Activated CD8-positive, alpha-beta T cell treated with anti-CD3 and anti-CD28 coated beads, Interleukin-2, amount 10 ng/mL, durations not matched to agents 7 days and 5 days (primary cell): ENCODE measurements around the gene TNFRSF14. TPM values are rescaled to one million over a fixed set of nuclear protein-coding genes. Genes with fewer than 3 reads are reported as not detected.
A peak's percentile ranks its signal among the peaks of the same experiment; 100 is the strongest.

Experiments
- ATAC-seq: fragments of 150-1000 bp; cut with Tn5 transposase; one replicate; pipeline ENCODE4 v1.10.0; 2021; ENCODE audit warnings: moderate library complexity
- CTCF ChIA-PET: fragments of 350-600 bp; sonication (Branson Sonifier 250); formaldehyde crosslinking; loops from one replicate; lab custom pipeline; 2021; ENCODE audit warnings: antibody characterized with exemption; lab: Charles Lee
- POLR2A ChIA-PET: fragments of 350-600 bp; sonication (Branson Sonifier 250); formaldehyde crosslinking; loops from one replicate; lab custom pipeline; 2021; ENCODE audit warnings: antibody characterized with exemption; lab: Charles Lee
- DNase-seq: peaks from one replicate; pipeline ENCODE4 v3.0.0-alpha.2; 2020
- H3K27ac Mint-ChIP-seq: one replicate; pipeline ENCODE4 v1.8.0; 2021; ENCODE audit warnings: mild to moderate bottlenecking, mixed read lengths
- H3K27me3 Mint-ChIP-seq: one replicate; pipeline ENCODE4 v1.8.0; 2021; ENCODE audit warnings: low read depth, mixed read lengths
- H3K36me3 Mint-ChIP-seq: one replicate; pipeline ENCODE4 v1.8.0; 2021; ENCODE audit warnings: low read depth, mixed read lengths
- H3K4me1 Mint-ChIP-seq: one replicate; pipeline ENCODE4 v1.8.0; 2021; ENCODE audit warnings: low read depth, mixed read lengths
- H3K4me3 Mint-ChIP-seq: one replicate; pipeline ENCODE4 v1.8.0; 2021; ENCODE audit warnings: mild to moderate bottlenecking, mixed read lengths
- H3K9me3 Mint-ChIP-seq: one replicate; pipeline ENCODE4 v1.8.0; 2022; ENCODE audit warnings: mixed read lengths; ENCODE audit not compliant: insufficient read depth
- total RNA-seq, 2 experiments: library from RNA; stranded (reverse); gene quantifications; one replicate each; pipeline ENCODE4 v1.2.3, GENCODE V29; 2021

The TNFRSF14 gene
- 10 to 100 TPM; 85.8 to 86.5 TPM for total RNA-seq

DNA sequence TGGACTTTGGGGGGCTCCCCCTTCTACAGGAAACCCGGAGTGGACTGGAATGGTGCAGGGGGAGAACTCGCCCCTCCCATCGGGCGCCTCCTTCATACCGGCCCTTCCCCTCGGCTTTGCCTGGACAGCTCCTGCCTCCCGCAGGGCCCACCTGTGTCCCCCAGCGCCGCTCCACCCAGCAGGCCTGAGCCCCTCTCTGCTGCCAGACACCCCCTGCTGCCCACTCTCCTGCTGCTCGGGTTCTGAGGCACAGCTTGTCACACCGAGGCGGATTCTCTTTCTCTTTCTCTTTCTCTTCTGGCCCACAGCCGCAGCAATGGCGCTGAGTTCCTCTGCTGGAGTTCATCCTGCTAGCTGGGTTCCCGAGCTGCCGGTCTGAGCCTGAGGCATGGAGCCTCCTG, at the start of gene TNFRSF14:
TNFRSF14 (plus strand) TSS at position 95 of the 401 bp plus-strand sequence; CDS start at position 389, 294 bp downstream.
- Mint-ChIP-seq H3K4me1 (peaks cover 46% of the 10 kb centered on the region), H3K27me3 (no peaks in the 10 kb centered on the region), H3K36me3 (peaks cover 25% of the 10 kb centered on the region), H3K9me3 (no peaks in the 10 kb centered on the region), H3K27ac (peak within 1 kb of the TSS; percentile 98), H3K4me3 (peak within 1 kb of the TSS; percentile 97)
- peak; percentile 77 for ATAC-seq
- POLR2A ChIA-PET, result interaction anchor here (0.8 to 4.9 kb wide), 16 partner anchors 9 to 361 kb away, joined by 3 to 130 read pairs (median 5); partner anchors contain the start of genes FAAP20, MORN1, PANK4 and PRXL2B
- peak; percentile 90 for DNase-seq
- CTCF ChIA-PET, result interaction anchor here (1.0 to 3.8 kb wide), 11 partner anchors 9 to 362 kb away, joined by 3 to 42 read pairs (median 6); partner anchors contain the start of genes FAAP20, PANK4 and PRXL2B

DNA sequence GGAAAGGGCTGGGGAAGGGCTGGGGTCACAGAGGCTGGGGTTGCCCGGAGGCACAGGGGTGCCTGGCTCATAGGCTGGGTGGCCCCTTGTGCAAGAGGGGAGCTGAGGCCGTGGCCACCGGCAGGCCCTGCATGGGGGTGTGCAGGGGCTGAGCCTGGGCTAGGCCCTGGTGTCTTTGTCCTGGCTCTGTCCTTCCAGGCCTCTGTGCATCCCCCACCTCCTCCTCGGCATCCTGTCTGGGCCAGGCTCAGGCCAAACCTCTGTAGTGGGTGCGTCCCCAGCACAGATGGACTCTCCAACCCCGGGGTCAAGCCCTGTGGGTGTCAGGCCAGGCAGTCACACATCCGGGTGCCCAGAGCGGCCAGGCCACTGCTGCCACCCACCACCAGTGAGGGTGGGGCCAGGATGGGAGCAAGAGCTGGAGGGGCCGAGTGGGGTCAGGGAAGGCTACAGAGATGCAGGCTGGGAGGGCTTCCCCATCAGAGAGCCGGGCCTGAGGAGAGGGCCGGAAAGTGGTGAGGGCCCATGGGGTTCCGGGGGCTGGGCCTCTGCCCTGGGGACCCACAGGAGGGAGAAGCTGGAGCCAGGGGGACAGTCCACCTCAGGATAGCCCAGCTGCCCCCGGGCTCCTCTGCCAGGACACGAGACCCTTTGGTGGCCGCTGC, 49.1 kb upstream of the TNFRSF14 start:
- CTCF ChIA-PET, result interaction anchor here (1.1 kb wide), 1 partner anchor 92 kb away, joined by 4 read pairs; no protein-coding TSS in a partner anchor
- no peak overlapping the region for H3K27ac Mint-ChIP-seq

DNA sequence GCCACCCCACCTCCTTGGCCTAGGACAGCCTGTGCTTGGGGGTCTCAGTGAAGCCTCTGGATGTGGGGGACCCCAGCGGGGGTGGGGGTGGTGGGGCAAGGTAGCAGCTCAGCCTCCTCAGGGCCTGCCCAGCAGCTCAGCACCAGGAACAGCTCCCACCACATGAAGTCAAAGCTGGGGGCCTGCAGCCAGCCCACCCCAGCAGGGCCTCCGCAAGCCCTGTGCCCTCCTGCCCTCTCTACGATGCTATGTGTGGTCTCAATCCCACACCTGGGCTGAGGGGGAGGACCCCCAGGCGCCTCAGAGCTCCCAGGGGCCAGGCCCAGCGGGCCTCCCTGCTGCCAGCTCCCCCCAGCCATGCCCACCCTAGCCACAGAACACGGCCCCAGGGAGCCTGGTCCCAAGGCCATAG, 48.4 kb upstream of the TNFRSF14 start:
- peaks cover 15% of the 10 kb centered on the region for H3K36me3 Mint-ChIP-seq
- ATAC-seq, result no peak
- H3K4me1 Mint-ChIP-seq, result no peaks in the 10 kb centered on the region
- ChIA-PET POLR2A (interaction anchor here (1.0 kb wide), 1 partner anchor 13 kb away, joined by 5 read pairs; no protein-coding TSS in a partner anchor), CTCF (no interaction called here)
- no peaks in the 10 kb centered on the region for H3K9me3 Mint-ChIP-seq
- no peaks in the 10 kb centered on the region for H3K27me3 Mint-ChIP-seq
- no peak overlapping the region for H3K4me3 Mint-ChIP-seq
- no peak overlapping the region for H3K27ac Mint-ChIP-seq
- no peak for DNase-seq

More for the DNA sequence above, 49.1 kb upstream of the TNFRSF14 start:
- no peak overlapping the region for H3K4me3 Mint-ChIP-seq
- DNase-seq (no peak), ATAC-seq (no peak)
- no peaks in the 10 kb centered on the region for H3K9me3 Mint-ChIP-seq
- H3K27me3 Mint-ChIP-seq, result no peaks in the 10 kb centered on the region
- POLR2A ChIA-PET, result interaction anchor here (1.0 kb wide), 1 partner anchor 12 kb away, joined by 5 read pairs; no protein-coding TSS in a partner anchor
- H3K4me1 Mint-ChIP-seq, result no peaks in the 10 kb centered on the region
- peaks cover 15% of the 10 kb centered on the region for H3K36me3 Mint-ChIP-seq

DNA sequence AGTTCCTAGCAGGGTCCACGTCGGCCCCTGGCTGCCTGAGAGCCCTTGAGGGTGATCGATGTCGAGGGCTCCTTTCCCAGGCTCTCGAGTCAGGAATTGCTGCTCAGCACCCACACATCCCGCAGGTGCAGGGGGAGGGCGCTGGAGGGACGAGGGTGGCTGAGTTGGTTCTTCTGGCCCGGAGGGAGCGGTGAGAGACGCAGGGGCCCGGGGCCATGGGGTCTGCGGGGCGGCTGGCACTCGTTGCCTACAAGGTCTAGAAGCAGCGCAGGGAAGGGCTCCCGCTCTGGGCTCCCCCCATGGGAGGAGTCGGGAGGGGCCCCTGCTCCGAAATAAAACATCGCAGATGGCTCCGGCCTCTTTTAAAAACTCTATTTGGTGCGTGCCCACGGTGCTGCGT, 48.0 kb upstream of the TNFRSF14 start:
- Mint-ChIP-seq H3K9me3 (no peaks in the 10 kb centered on the region), H3K4me3 (no peak overlapping the region), H3K27ac (no peak overlapping the region), H3K4me1 (no peaks in the 10 kb centered on the region), H3K27me3 (no peaks in the 10 kb centered on the region), H3K36me3 (peaks cover 15% of the 10 kb centered on the region)
- ATAC-seq (no peak), DNase-seq (no peak)
- ChIA-PET CTCF (no interaction called here), POLR2A (interaction anchor here (1.0 kb wide), 1 partner anchor 14 kb away, joined by 5 read pairs; no protein-coding TSS in a partner anchor)

DNA sequence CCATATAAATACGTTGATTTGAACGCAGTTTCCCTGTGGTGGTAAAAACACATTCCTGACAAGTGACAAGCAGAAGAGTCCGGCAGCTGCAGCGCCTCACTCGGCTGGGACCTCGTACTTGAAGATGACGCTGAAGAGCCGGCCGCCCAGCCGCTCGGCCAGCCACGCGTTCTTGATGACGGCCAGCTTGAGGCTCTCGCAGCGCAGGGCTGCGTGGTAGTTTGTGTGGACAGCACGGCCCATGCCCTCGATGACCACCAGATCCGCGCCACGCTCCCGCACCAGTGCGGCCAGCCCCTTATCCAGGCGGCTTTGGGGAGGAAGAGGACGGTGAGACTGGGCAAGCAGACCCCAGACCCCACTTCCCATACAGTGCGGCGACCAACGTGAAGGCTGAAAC, 47.4 kb upstream of the TNFRSF14 start:
- Mint-ChIP-seq H3K4me1 (no peaks in the 10 kb centered on the region), H3K9me3 (no peaks in the 10 kb centered on the region), H3K4me3 (no peak overlapping the region), H3K27me3 (no peaks in the 10 kb centered on the region), H3K36me3 (peaks cover 19% of the 10 kb centered on the region), H3K27ac (no peak overlapping the region)
- POLR2A ChIA-PET, result no interaction called here
- ATAC-seq, result no peak
- CTCF ChIA-PET, result no interaction called here
- no peak for DNase-seq

DNA sequence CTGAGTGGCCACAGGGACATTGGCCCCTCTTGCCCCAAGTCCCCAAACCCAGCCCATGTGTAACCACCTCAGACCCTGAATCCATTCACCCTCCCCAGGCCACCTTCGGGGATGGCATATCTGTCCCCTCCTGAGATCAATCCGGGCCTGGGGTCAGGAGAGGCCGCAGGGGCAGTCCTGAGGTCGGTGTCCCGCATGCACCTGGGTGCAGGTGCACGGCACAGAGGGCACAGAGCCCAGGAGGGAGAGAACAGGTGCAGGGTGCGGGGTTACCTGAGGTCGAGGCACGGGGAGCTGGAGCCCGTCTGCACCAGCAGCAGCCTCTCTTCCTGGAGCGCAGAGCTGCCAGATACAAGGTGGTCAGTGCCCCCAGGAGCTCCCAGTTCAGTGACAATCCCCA, 46.6 kb upstream of the TNFRSF14 start:
- H3K4me1 Mint-ChIP-seq, result no peaks in the 10 kb centered on the region
- no peak for ATAC-seq
- no peaks in the 10 kb centered on the region for H3K9me3 Mint-ChIP-seq
- H3K36me3 Mint-ChIP-seq, result peaks cover 20% of the 10 kb centered on the region
- DNase-seq, result no peak
- ChIA-PET CTCF (no interaction called here), POLR2A (interaction anchor here (1.4 kb wide), 1 partner anchor 15 kb away, joined by 4 read pairs; no protein-coding TSS in a partner anchor)
- no peak overlapping the region for H3K4me3 Mint-ChIP-seq
- no peaks in the 10 kb centered on the region for H3K27me3 Mint-ChIP-seq
- no peak overlapping the region for H3K27ac Mint-ChIP-seq

DNA sequence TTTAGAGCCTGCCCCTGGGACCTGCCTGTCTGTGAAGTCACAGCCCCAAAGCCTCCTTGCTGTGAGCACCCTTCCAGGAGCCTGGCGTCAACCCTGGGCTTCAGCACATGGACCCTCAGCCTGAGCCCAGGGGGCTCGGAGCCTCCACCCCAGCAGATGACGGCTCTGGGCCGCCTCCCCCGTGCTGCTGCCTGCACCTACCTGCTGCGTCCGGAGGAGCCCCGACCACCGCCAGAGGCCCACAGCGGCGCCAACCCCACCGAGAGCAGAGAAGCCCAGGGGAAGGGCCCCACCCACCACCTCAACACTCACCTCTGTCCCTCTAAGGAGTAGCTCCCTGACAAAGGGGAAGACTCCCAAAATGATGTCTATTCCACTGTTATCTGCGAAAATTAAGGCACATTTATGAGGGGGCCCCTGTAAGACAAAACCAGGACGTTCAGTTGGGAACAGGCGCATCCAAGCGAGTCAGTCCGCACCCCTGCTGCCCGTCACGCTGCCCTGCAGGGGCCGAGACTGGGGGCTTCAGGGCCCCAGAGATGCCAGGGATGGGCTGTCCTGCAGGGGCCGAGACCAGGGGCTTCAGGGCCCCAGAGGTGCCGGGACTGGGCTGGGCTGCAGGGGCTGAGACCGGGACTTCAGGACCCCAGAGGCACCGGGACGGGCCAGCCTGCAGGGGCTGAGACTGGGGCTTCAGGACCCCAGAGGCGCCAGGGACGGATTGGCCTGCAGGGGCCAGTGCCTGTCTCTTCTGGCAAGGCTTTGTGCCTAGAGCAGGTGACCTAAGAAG, 45.6 kb upstream of the TNFRSF14 start:
- Mint-ChIP-seq H3K27me3 (no peaks in the 10 kb centered on the region), H3K36me3 (peaks cover 24% of the 10 kb centered on the region), H3K27ac (no peak overlapping the region), H3K4me1 (no peaks in the 10 kb centered on the region), H3K4me3 (no peak overlapping the region), H3K9me3 (no peaks in the 10 kb centered on the region)
- CTCF ChIA-PET, result no interaction called here
- POLR2A ChIA-PET, result interaction anchor here (1.4 kb wide), 1 partner anchor 14 kb away, joined by 4 read pairs; no protein-coding TSS in a partner anchor
- ATAC-seq (no peak), DNase-seq (no peak)

DNA sequence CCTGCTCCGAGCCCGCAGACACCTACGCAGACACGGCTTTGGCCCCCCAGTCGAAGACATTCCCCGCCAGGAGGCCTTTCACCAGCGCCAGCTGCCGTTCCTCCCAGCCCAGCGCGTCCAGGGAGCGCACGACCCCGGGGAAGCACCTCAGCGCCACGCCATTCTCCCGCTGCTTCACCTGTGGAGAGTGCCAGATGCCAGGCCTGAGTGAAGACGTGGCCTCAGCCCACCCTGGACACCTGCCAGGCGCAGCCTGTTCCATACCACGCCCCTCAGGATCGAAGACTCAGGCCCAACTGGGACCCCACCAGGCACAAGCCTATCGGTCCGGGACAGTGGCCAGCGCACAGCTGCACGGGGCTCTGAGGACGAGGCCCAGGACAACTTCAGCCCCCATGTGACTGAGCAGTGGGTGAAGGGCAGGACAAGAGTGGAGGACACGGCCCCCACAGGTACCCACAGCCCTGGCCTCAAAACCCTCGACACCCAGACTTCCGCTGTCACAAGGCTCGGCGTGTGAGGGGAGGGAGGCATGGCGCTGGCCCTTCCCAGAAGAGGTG, 43.2 kb upstream of the TNFRSF14 start:
- H3K9me3 Mint-ChIP-seq, result no peaks in the 10 kb centered on the region
- ATAC-seq (no peak), DNase-seq (no peak)
- H3K4me3 Mint-ChIP-seq, result no peak overlapping the region
- CTCF ChIA-PET, result no interaction called here
- no peaks in the 10 kb centered on the region for H3K4me1 Mint-ChIP-seq
- POLR2A ChIA-PET, result no interaction called here
- no peaks in the 10 kb centered on the region for H3K27me3 Mint-ChIP-seq
- peaks cover 30% of the 10 kb centered on the region for H3K36me3 Mint-ChIP-seq
- peak overlapping the region; percentile 55 for H3K27ac Mint-ChIP-seq

DNA sequence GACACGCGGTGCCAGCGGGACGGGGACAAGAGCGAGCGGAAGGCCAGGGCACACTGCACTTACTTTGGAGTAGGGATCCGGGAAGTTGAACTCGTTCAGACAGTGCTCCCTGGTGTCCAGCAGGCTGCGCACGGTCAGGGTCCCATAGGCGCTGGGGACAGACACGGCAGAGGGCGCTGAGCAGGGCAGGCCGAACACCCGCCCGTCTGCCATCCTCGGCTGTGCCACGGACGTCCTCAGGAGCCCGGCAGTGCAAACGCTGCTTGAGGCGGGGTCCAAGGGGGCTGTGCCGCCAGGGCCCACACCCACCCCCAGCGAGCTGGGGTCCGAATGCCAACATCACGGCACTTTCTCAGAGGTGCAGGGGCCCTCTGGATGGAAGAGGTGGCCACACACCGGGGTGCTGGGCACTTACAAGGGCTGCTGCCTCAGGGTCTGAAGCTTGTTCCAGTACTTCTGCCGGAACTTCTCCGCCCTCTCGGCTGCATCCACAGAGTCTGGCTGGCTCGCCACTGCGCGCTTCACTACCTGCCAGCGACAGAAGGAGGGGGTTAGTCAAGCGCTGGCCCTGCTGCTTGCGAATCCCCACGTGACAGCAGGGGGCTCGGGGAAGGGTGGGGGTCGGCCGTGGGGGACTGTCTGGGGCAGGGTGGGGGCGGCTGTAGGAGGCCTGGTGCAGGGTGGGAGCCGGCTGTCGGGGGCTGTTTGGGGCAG, 42.1 kb upstream of the TNFRSF14 start:
- Mint-ChIP-seq H3K9me3 (no peaks in the 10 kb centered on the region), H3K27me3 (no peaks in the 10 kb centered on the region), H3K4me3 (no peak overlapping the region), H3K4me1 (no peaks in the 10 kb centered on the region), H3K36me3 (peaks cover 33% of the 10 kb centered on the region), H3K27ac (no peak overlapping the region)
- DNase-seq (no peak), ATAC-seq (no peak)
- ChIA-PET POLR2A (no interaction called here), CTCF (interaction anchor here (0.7 to 1.5 kb wide), 2 partner anchors 10 to 132 kb away, joined by 3 read pairs; no protein-coding TSS in a partner anchor)

DNA sequence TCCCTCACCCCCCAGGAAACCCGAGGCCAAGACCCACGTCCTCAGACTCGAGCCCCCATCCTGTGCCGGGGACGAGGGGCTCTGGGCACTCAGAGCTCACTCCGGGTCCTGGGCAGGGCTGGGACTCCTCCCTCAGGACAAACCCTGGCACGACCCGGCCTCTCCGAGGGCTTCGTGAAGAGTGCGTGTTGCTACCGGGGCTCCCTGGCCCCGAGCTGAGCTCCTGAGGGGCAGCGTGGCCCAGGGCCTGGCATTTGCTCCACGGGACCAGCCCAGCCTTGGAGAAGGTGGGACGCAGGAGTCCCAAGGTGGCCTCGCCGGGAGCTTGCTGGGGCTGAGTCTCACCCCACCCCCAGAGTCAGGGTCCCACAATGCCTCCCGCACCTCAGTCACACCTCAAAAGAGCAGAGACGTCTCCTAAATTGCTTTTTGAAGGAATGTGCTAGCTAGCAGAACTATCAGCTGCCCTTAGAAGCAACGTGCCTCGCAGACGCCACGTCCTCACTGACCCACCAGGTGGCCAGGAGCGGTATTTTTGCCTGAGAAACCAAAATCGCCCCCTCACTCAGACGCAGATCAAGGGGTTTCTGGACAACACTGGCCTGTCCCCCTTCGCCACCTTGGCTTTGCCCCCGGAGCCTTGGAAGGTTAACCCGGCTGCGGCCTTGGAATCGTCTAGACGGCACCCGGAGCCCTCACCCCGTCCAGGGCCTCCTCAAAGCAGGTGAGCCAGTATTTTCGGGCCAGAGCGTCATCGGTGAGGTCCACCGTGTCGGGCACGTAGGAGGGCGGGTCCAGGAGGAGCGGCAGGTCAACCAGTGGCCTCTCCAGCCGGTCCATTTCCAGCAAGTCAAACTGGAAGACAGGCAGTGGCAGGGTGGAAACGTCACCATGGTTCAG, 41.1 kb upstream of the TNFRSF14 start:
- POLR2A ChIA-PET, result no interaction called here

More for the DNA sequence above, 41.1 kb upstream of the TNFRSF14 start:
- Mint-ChIP-seq H3K27me3 (no peaks in the 10 kb centered on the region), H3K36me3 (peaks cover 28% of the 10 kb centered on the region), H3K4me3 (no peak overlapping the region), H3K9me3 (no peaks in the 10 kb centered on the region), H3K4me1 (no peaks in the 10 kb centered on the region), H3K27ac (no peak overlapping the region)
- ATAC-seq, result no peak
- CTCF ChIA-PET, result interaction anchor here (1.5 kb wide), 1 partner anchor 9 kb away, joined by 3 read pairs; no protein-coding TSS in a partner anchor
- no peak for DNase-seq
